AG04450 (cell line): ENCODE measurements around the gene PHC2. TPM values are rescaled to one million over a fixed set of nuclear protein-coding genes. Genes with fewer than 3 reads are reported as not detected.

ENCODE experiments used
- CTCF ChIA-PET: fragments of 300-600, 350-600 bp; formaldehyde crosslinking; extraction: SDS; loops from one replicate; lab custom pipeline; 2022; ENCODE audit warnings: antibody characterized with exemption, inconsistent platforms; lab: Charles Lee
- POLR2A ChIA-PET: fragments of 350-600 bp; formaldehyde crosslinking; extraction: SDS; loops from one replicate; lab custom pipeline; 2021; ENCODE audit warnings: antibody characterized with exemption, inconsistent platforms; lab: Yijun Ruan, JAX
- DNase-seq: peaks from one replicate; pipeline ENCODE4 v3.0.0-alpha.2; 2011; ENCODE audit warnings: low read depth, low spot score
- H3K27ac ChIP-seq: one replicate; pipeline ENCODE4 v1.5.1; 2012; ENCODE audit warnings: low read depth, low read length, control low read depth
- H3K27me3 ChIP-seq: one replicate; pipeline ENCODE4 v1.6.0; 2012; ENCODE audit warnings: low read length; ENCODE audit not compliant: control insufficient read depth, insufficient read depth
- H3K4me3 ChIP-seq: 2 replicates; pipeline ENCODE4 v1.5.1; 2011; ENCODE audit warnings: mild to moderate bottlenecking, low read depth, low read length, control low read depth
- H3K9me3 ChIP-seq: 2 replicates; pipeline ENCODE4 v1.5.1; 2012; ENCODE audit warnings: low read length; ENCODE audit not compliant: control insufficient read depth, insufficient read depth
- CTCF ChIP-seq: IDR thresholded peaks from 2 replicates; pipeline ENCODE4 v1.5.1; 2011; ENCODE audit warnings: low read depth, low read length, control low read depth, inconsistent platforms
- polyA plus RNA-seq: library from polyadenylated mRNA; depleted of rRNA; stranded (reverse); fragments of >200 nt; gene quantifications from 2 replicates; pipeline ENCODE4 v1.2.3, GENCODE V29; 2011

PHC2 gene
- polyA plus RNA-seq, 1 experiment = 47.1 TPM

GRCh38 chr1:33371334-33371733, 59.6 kb downstream of the PHC2 start:
- H3K4me3 ChIP-seq = no peak overlapping the region
- peaks cover 4% of the 10 kb centered on the region; the same call in 1 of the 2 replicates for H3K9me3 ChIP-seq
- no peak for DNase-seq
- H3K27me3 ChIP-seq = no peaks in the 10 kb centered on the region
- no peak for TF ChIP-seq CTCF
- no peak overlapping the region for H3K27ac ChIP-seq
- POLR2A ChIA-PET = interaction anchor here (0.6 kb wide), 1 partner anchor 22 kb away, joined by 3 read pairs; no protein-coding TSS in a partner anchor
- CTCF ChIA-PET = no interaction called here

GRCh38 chr1:33370827-33371226, 60.1 kb downstream of the PHC2 start:
- DNase-seq = no peak
- ChIA-PET POLR2A (no interaction called here), CTCF (interaction anchor here (0.7 to 5.2 kb wide), 5 partner anchors 18 to 207 kb away, joined by 3 to 51 read pairs (median 15); no protein-coding TSS in a partner anchor)
- Histone ChIP-seq H3K4me3 (no peak overlapping the region), H3K9me3 (peaks cover 4% of the 10 kb centered on the region; the same call in 1 of the 2 replicates), H3K27ac (no peak overlapping the region), H3K27me3 (no peaks in the 10 kb centered on the region)
- TF ChIP-seq CTCF = no peak

GRCh38 chr1:33370301-33370700, 60.6 kb downstream of the PHC2 start:
- Histone ChIP-seq H3K9me3 (peaks cover 4% of the 10 kb centered on the region; the same call in 1 of the 2 replicates), H3K27ac (no peak overlapping the region), H3K27me3 (no peaks in the 10 kb centered on the region), H3K4me3 (no peak overlapping the region)
- ChIA-PET CTCF (interaction anchor here (0.7 to 5.2 kb wide), 5 partner anchors 19 to 206 kb away, joined by 3 to 51 read pairs (median 15); no protein-coding TSS in a partner anchor), POLR2A (no interaction called here)
- TF ChIP-seq CTCF = no peak
- DNase-seq = no peak

GRCh38 chr1:33369764-33370163, 61.1 kb downstream of the PHC2 start:
- no peak for TF ChIP-seq CTCF
- ChIA-PET POLR2A (no interaction called here), CTCF (interaction anchor here (0.9 to 5.2 kb wide), 5 partner anchors 10 to 101 kb away, joined by 3 to 51 read pairs (median 15); no protein-coding TSS in a partner anchor)

GRCh38 chr1:33369081-33369480, 61.8 kb downstream of the PHC2 start:
- no peak overlapping the region for H3K4me3 ChIP-seq
- CTCF ChIA-PET = interaction anchor here (1.0 to 5.2 kb wide), 6 partner anchors 11 to 101 kb away, joined by 3 to 51 read pairs (median 10); no protein-coding TSS in a partner anchor
- no peak for TF ChIP-seq CTCF
- H3K27ac ChIP-seq = no peak overlapping the region
- POLR2A ChIA-PET = no interaction called here
- H3K27me3 ChIP-seq = no peaks in the 10 kb centered on the region
- no peak for DNase-seq
- H3K9me3 ChIP-seq = peaks cover 4% of the 10 kb centered on the region; the same call in 1 of the 2 replicates

More at GRCh38 chr1:33369764-33370163, 61.1 kb downstream of the PHC2 start:
- DNase-seq = no peak
- Histone ChIP-seq H3K27me3 (no peaks in the 10 kb centered on the region), H3K9me3 (peaks cover 4% of the 10 kb centered on the region; the same call in 1 of the 2 replicates), H3K27ac (no peak overlapping the region), H3K4me3 (no peak overlapping the region)
